Endothelial cell of umbilical vein (primary cell): Measurements from ENCODE around the gene CDKN2AIP.

ENCODE experiments used
- EZH2 ChIP-seq: IDR thresholded peaks from 2 replicates; pipeline ENCODE4 v1.6.1; 2012; ENCODE audit warnings: borderline replicate concordance, low read depth, mild to moderate bottlenecking, moderate library complexity, low read length, inconsistent platforms; ENCODE audit not compliant: severe bottlenecking
- FOS ChIP-seq: IDR thresholded peaks from 2 replicates; pipeline ENCODE4 v1.6.1; 2011; ENCODE audit warnings: mild to moderate bottlenecking, low read length, moderate library complexity, borderline replicate concordance; ENCODE audit not compliant: insufficient read depth
- GATA2 ChIP-seq: IDR thresholded peaks from 2 replicates; pipeline ENCODE4 v1.7.0; 2011; ENCODE audit warnings: low read depth, mild to moderate bottlenecking, moderate library complexity, mixed read lengths, low read length; ENCODE audit not compliant: insufficient read length, insufficient read depth
- JUN ChIP-seq: IDR thresholded peaks from 2 replicates; pipeline ENCODE4 v1.6.1; 2011; ENCODE audit warnings: borderline replicate concordance, low read depth; ENCODE audit not compliant: insufficient read length, insufficient read depth
- MYC ChIP-seq: IDR thresholded peaks from one replicate; pipeline ENCODE4 v1.6.1; 2011; ENCODE audit warnings: mild to moderate bottlenecking, low read depth, low read length
- POLR2A ChIP-seq: IDR thresholded peaks from 2 replicates; pipeline ENCODE4 v1.6.1; 2012; ENCODE audit warnings: low read depth, mild to moderate bottlenecking, control low read depth, low read length
- POLR2AphosphoS5 ChIP-seq: IDR thresholded peaks from 2 replicates; pipeline ENCODE4 v1.6.1; 2012; ENCODE audit warnings: low read depth, mild to moderate bottlenecking, control low read depth, low read length, moderate library complexity; ENCODE audit not compliant: insufficient read depth
- TF ChIP-seq, protein P1 (sequence below): IDR thresholded peaks from 2 replicates; pipeline ENCODE4 v1.6.1; 2011; ENCODE audit not compliant: insufficient read depth, insufficient read length
- TF ChIP-seq, protein P2 (sequence below), 2 donors: IDR thresholded peaks; 1 replicate in 1 of 2; 2 replicates in 1 of 2; pipeline ENCODE4 v1.5.1; 2011; ENCODE audit warnings: low read length in 2 of 2, mild to moderate bottlenecking in 2 of 2, moderate library complexity in 2 of 2, control low read depth in 1 of 2, inconsistent platforms in 1 of 2, low read depth in 1 of 2; ENCODE audit not compliant: insufficient read depth in 1 of 2; ENCODE audit errors: extremely low read depth in 1 of 2

DNA sequence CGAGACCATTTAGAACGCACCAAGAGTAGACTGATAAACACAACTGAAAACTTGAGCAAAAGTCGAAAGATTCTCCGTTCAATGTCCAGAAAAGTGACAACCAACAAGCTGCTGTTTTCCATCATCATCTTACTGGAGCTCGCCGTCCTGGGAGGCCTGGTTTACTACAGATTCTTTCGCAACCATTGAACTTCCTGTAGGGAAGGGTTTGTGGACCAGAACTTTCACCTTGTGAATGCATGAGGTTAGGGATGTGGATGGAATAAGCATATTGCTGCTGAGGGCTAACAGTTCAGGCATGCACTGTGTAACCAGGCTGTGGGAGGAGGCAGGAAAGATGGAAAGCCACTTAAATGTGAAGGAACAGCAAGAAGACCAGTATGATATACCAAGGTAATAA lies 39.6 kb downstream of the CDKN2AIP start:
- TF ChIP-seq JUN (no peak), POLR2AphosphoS5 (no peak), POLR2A (no peak), EZH2 (no peak), FOS (no peak), MYC (no peak), GATA2 (no peak)
- TF ChIP-seq, protein P1, sequence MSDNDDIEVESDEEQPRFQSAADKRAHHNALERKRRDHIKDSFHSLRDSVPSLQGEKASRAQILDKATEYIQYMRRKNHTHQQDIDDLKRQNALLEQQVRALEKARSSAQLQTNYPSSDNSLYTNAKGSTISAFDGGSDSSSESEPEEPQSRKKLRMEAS, result no peak
- TF ChIP-seq, protein P2, sequence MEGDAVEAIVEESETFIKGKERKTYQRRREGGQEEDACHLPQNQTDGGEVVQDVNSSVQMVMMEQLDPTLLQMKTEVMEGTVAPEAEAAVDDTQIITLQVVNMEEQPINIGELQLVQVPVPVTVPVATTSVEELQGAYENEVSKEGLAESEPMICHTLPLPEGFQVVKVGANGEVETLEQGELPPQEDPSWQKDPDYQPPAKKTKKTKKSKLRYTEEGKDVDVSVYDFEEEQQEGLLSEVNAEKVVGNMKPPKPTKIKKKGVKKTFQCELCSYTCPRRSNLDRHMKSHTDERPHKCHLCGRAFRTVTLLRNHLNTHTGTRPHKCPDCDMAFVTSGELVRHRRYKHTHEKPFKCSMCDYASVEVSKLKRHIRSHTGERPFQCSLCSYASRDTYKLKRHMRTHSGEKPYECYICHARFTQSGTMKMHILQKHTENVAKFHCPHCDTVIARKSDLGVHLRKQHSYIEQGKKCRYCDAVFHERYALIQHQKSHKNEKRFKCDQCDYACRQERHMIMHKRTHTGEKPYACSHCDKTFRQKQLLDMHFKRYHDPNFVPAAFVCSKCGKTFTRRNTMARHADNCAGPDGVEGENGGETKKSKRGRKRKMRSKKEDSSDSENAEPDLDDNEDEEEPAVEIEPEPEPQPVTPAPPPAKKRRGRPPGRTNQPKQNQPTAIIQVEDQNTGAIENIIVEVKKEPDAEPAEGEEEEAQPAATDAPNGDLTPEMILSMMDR (IDR thresholded peaks at IDR 0.05; ENCODE audit: extremely low read depth in 1 of 2, insufficient read depth in 1 of 2, low read depth in 1 of 2, low read length in 2 of 2), result no peak
